Hepatocyte (in vitro differentiated cells): Measurements from ENCODE around the gene TMEM135.

ENCODE experiments used
- CTCF ChIP-seq: fragments of 200-600 bp; sonication (generic); IDR thresholded peaks from 2 replicates; pipeline ENCODE4 v1.5.1; 2016; ENCODE audit warnings: antibody characterized with exemption, mild to moderate bottlenecking; ENCODE audit not compliant: poor library complexity
- EZH2 ChIP-seq: fragments of 200-600 bp; sonication (generic); IDR thresholded peaks from 2 replicates; pipeline ENCODE4 v1.6.1; 2016; ENCODE audit warnings: antibody characterized with exemption, mild to moderate bottlenecking, borderline replicate concordance

- TF ChIP-seq CTCF (no peak), EZH2 (no peak)
These were observed 263.1 kb downstream of the TMEM135 start for GRCh38 chr11:87300640-87301380.
